ENCODE data around the gene NANS.

DNA sequence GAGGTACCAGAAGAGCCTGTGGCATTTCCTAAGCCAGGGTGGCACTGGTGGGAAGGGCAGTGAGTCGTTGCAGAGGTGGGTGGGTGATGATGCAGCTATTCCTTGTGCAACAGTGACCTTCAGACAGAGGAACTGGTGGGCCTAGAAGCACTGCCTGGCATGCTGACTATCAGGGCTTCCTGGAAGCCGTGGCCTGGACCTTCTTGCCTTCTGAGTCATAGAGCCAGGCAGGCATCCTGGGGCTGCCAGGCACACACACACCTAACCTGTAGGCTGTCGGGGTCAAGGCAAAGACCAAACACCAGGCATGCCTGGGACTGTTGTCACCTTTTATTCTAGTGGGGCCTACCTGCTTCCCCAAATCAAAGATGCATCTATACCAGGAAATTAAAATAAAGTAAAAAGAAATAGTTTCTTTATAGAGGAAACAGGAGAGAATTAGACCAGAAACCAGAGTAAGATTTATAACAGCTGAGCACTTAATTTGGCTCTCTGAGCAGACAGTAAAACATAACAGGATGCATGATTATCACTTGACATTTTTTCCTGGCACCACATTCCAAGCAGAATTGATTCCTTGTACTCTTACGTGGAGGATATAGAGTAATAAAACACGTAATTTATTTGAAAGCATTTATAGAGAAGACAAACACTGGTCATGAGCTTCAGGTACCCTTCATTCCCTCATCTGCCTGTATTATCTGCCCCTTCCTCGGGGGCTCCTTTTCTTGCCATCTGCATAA lies 25.1 kb downstream of the NANS start:
- TF ChIP-seq, protein P1, sequence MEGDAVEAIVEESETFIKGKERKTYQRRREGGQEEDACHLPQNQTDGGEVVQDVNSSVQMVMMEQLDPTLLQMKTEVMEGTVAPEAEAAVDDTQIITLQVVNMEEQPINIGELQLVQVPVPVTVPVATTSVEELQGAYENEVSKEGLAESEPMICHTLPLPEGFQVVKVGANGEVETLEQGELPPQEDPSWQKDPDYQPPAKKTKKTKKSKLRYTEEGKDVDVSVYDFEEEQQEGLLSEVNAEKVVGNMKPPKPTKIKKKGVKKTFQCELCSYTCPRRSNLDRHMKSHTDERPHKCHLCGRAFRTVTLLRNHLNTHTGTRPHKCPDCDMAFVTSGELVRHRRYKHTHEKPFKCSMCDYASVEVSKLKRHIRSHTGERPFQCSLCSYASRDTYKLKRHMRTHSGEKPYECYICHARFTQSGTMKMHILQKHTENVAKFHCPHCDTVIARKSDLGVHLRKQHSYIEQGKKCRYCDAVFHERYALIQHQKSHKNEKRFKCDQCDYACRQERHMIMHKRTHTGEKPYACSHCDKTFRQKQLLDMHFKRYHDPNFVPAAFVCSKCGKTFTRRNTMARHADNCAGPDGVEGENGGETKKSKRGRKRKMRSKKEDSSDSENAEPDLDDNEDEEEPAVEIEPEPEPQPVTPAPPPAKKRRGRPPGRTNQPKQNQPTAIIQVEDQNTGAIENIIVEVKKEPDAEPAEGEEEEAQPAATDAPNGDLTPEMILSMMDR (conservative IDR thresholded peaks at IDR 0.05 in 1 of 2, IDR thresholded peaks at IDR 0.05 in 1 of 2; ENCODE audit: extremely low read depth in 1 of 2, insufficient read depth in 1 of 2, low read depth in 1 of 2, low read length in 2 of 2): no peak
- TF ChIP-seq EZH2 (IDR thresholded peaks at IDR 0.05; ENCODE audit: borderline replicate concordance, low read length): no peak

All from mammary epithelial cell (primary cell).